DND-41 (cell line): ENCODE measurements around the gene FOXK1.

Experiments used
- ATAC-seq: fragments of 200-7000 bp; cut with Tn5 transposase; 3 replicates; pipeline ENCODE4 v1.9.1; 2021; ENCODE audit warnings: low read depth; ENCODE audit not compliant: insufficient read depth
- DNase-seq: peaks from one replicate; pipeline ENCODE4 v3.0.0-alpha.2; 2020
- H2AFZ ChIP-seq: 2 replicates; pipeline ENCODE4 v1.6.0; 2012; ENCODE audit warnings: low read depth, low read length
- H3K27ac ChIP-seq: 2 replicates; pipeline ENCODE4 v1.5.1; 2012; ENCODE audit warnings: low read length, inconsistent platforms
- H3K27me3 ChIP-seq: fragments of 200-600 bp; sonication (generic); 2 replicates; pipeline ENCODE4 v1.6.0; 2012; ENCODE audit warnings: low read length, mild to moderate bottlenecking, inconsistent platforms; ENCODE audit not compliant: insufficient read depth, poor library complexity
- H3K36me3 ChIP-seq: 2 replicates; pipeline ENCODE4 v1.5.1; 2012; ENCODE audit warnings: low read length, inconsistent platforms; ENCODE audit not compliant: insufficient read depth
- H3K4me1 ChIP-seq: 2 replicates; pipeline ENCODE4 v1.5.1; 2012; ENCODE audit warnings: mild to moderate bottlenecking, low read length; ENCODE audit not compliant: insufficient read depth
- H3K4me2 ChIP-seq: 2 replicates; pipeline ENCODE4 v1.6.0; 2012; ENCODE audit warnings: mild to moderate bottlenecking, moderate library complexity, low read length, inconsistent platforms; ENCODE audit not compliant: insufficient read depth
- H3K4me3 ChIP-seq, 2 experiments: fragments of 200-600 bp in 1 of 2; shearing (Covaris generic) in 1 of 2; 2 replicates each; pipeline ENCODE4 v1.5.1; 2012 to 2016; ENCODE audit warnings: inconsistent platforms in 2 of 2, low read length in 2 of 2, mild to moderate bottlenecking in 2 of 2, low read depth in 1 of 2, moderate library complexity in 1 of 2
- H3K79me2 ChIP-seq: 2 replicates; pipeline ENCODE4 v1.6.0; 2012; ENCODE audit warnings: low read length, inconsistent platforms; ENCODE audit not compliant: insufficient read depth
- H3K9ac ChIP-seq: 2 replicates; pipeline ENCODE4 v1.6.0; 2012; ENCODE audit warnings: low read depth, mild to moderate bottlenecking, inconsistent platforms, low read length, moderate library complexity
- H3K9me3 ChIP-seq: 2 replicates; pipeline ENCODE4 v1.5.1; 2012; ENCODE audit warnings: low read length, moderate library complexity, mild to moderate bottlenecking, inconsistent platforms; ENCODE audit not compliant: insufficient read depth, severe bottlenecking
- H4K20me1 ChIP-seq: 2 replicates; pipeline ENCODE4 v1.6.0; 2012; ENCODE audit warnings: low read length; ENCODE audit not compliant: insufficient read depth
- EZH2 ChIP-seq: IDR thresholded peaks from 3 replicates; pipeline ENCODE4 v1.6.1; 2012; ENCODE audit warnings: borderline replicate concordance, low read depth, mild to moderate bottlenecking, moderate library complexity, low read length, inconsistent platforms; ENCODE audit not compliant: severe bottlenecking
- TF ChIP-seq, protein P1 (sequence below): IDR thresholded peaks from 2 replicates; pipeline ENCODE4 v1.5.1; 2012; ENCODE audit warnings: borderline replicate concordance, low read length, moderate library complexity, mild to moderate bottlenecking; ENCODE audit not compliant: poor library complexity, severe bottlenecking; ENCODE audit errors: extremely low read depth

The FOXK1 gene

DNA sequence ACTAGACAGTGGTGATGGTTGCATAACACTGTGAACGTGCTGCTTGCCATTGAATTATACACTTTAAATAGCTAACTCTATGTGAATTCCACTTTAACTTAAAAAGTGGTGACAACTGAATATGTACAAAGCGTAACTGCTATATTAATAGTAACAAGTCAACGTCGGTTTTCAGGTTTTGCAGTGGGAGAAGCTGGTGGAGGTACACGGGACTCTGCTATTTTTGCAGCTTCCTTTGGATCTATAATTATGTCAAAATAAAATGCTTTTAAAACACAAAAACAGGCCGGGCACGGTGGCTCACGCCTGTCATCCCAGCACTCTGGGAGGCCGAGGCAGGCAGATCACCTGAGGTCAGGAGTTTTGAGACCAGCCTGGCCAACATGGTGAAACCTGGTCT lies 114.4 kb downstream of the FOXK1 start:
- H3K36me3 ChIP-seq = peaks cover 13% of the 10 kb centered on the region
- ATAC-seq (no peak), DNase-seq (no peak)
- no peak overlapping the region for H3K4me2 ChIP-seq
- H3K4me1 ChIP-seq = no peaks in the 10 kb centered on the region
- no peak overlapping the region for H3K9ac ChIP-seq
- no peaks in the 10 kb centered on the region for H3K9me3 ChIP-seq
- no peak overlapping the region for H3K27ac ChIP-seq
- TF ChIP-seq, protein P1, sequence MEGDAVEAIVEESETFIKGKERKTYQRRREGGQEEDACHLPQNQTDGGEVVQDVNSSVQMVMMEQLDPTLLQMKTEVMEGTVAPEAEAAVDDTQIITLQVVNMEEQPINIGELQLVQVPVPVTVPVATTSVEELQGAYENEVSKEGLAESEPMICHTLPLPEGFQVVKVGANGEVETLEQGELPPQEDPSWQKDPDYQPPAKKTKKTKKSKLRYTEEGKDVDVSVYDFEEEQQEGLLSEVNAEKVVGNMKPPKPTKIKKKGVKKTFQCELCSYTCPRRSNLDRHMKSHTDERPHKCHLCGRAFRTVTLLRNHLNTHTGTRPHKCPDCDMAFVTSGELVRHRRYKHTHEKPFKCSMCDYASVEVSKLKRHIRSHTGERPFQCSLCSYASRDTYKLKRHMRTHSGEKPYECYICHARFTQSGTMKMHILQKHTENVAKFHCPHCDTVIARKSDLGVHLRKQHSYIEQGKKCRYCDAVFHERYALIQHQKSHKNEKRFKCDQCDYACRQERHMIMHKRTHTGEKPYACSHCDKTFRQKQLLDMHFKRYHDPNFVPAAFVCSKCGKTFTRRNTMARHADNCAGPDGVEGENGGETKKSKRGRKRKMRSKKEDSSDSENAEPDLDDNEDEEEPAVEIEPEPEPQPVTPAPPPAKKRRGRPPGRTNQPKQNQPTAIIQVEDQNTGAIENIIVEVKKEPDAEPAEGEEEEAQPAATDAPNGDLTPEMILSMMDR = no peak
- no peak for TF ChIP-seq EZH2
- no peaks in the 10 kb centered on the region for H3K27me3 ChIP-seq
- H3K79me2 ChIP-seq = no peaks in the 10 kb centered on the region
- no peak overlapping the region for H2AFZ ChIP-seq
- no peaks in the 10 kb centered on the region for H4K20me1 ChIP-seq
- no peak overlapping the region for H3K4me3 ChIP-seq

DNA sequence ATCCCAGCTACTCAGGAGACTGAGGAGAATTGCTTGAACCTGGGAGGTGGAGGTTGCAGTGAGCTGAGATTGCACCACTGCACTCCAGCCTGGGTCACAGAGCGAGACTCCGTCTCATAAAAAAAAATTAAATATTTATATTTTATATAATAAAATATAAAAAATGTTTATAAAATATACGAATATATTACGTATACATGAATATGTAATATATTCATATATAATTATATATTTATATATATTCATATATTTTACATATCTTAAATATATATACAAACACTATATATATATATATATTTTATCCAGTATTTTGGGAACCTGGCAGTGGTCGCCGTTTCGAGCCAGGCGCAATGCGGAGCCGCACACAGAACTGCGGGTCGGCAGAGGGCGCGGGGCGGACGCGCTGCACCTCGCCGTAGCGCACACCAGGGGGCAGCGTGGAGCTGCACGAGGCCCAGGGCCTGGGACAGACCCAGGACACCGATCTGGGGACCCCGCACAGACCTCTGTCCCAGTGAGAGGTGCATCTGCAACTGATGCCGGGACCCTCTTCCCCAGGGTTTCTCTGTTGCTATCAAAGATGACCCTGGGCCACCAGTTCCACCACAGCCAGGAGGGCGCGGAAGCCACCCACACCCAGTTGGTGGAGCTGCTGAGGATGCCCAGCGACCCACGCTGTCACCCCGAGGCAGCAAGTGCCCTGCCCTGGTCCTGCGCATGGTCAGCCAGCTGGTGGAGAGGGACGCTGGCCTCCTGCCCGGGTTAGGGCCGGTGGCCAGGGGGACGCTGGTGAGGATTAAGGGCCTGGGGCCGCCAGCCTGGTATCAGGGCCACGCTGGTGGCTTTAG lies 116.0 kb downstream of the FOXK1 start:
- ATAC-seq (peak; percentile 88), DNase-seq (peak; percentile 54)
- H3K27ac ChIP-seq = no peak overlapping the region

DNA sequence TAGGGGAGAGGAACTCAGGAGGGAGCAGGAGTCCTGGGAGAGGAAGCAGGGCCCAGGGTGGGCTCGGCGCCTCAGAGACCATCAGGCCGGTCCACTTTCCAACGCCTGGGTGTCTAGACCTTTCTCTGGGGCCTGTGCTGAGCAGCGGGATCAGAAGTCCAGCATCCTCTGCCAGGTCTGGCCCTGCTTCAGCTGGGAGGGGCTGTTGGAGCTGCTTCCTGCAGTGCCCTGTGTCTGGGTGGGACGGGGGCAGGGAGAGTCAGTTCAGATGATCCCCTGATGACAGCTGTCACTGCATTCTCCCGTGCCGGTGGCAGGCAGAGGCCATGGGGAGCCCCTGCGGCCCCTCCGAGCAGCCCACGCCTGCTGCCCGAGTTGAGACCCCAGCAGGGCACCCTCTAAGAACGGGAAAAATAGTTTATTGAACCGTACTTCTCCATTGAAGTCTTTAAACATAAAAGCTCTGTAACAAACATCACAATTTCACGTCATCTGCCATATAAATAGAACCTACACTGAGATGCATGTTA lies 116.7 kb downstream of the FOXK1 start:
- no peak overlapping the region for H3K9ac ChIP-seq
- H2AFZ ChIP-seq = no peak overlapping the region
- H3K4me1 ChIP-seq = no peaks in the 10 kb centered on the region
- H4K20me1 ChIP-seq = no peaks in the 10 kb centered on the region
- H3K4me2 ChIP-seq = no peak overlapping the region
- no peaks in the 10 kb centered on the region for H3K27me3 ChIP-seq
- H3K27ac ChIP-seq = no peak overlapping the region
- H3K4me3 ChIP-seq = no peak overlapping the region
- DNase-seq (no peak), ATAC-seq (no peak; the same call in 2 of the 3 replicates)
- no peaks in the 10 kb centered on the region for H3K36me3 ChIP-seq
- H3K79me2 ChIP-seq = no peaks in the 10 kb centered on the region
- H3K9me3 ChIP-seq = no peaks in the 10 kb centered on the region
- no peak for TF ChIP-seq EZH2
- TF ChIP-seq, protein P1 = no peak

More for the DNA sequence above, 116.0 kb downstream of the FOXK1 start:
- no peak overlapping the region for H3K4me3 ChIP-seq
- no peak for TF ChIP-seq EZH2
- TF ChIP-seq, protein P1 = peak; percentile 71
- H4K20me1 ChIP-seq = no peaks in the 10 kb centered on the region
- H3K36me3 ChIP-seq = no peaks in the 10 kb centered on the region
- H3K4me1 ChIP-seq = no peaks in the 10 kb centered on the region
- no peak overlapping the region for H3K4me2 ChIP-seq
- H3K79me2 ChIP-seq = no peaks in the 10 kb centered on the region
- H3K27me3 ChIP-seq = no peaks in the 10 kb centered on the region
- no peak overlapping the region for H3K9ac ChIP-seq
- H3K9me3 ChIP-seq = no peaks in the 10 kb centered on the region
- no peak overlapping the region for H2AFZ ChIP-seq
